Measurements from ENCODE around the gene DPYD. TPM values are rescaled to one million over a fixed set of nuclear protein-coding genes. Genes with fewer than 3 reads are reported as not detected.
A peak's percentile ranks its signal among the peaks of the same experiment; 100 is the strongest.

Gene DPYD
- total RNA-seq, 1 donor from 2014 or later, result 8.8 TPM

DNA sequence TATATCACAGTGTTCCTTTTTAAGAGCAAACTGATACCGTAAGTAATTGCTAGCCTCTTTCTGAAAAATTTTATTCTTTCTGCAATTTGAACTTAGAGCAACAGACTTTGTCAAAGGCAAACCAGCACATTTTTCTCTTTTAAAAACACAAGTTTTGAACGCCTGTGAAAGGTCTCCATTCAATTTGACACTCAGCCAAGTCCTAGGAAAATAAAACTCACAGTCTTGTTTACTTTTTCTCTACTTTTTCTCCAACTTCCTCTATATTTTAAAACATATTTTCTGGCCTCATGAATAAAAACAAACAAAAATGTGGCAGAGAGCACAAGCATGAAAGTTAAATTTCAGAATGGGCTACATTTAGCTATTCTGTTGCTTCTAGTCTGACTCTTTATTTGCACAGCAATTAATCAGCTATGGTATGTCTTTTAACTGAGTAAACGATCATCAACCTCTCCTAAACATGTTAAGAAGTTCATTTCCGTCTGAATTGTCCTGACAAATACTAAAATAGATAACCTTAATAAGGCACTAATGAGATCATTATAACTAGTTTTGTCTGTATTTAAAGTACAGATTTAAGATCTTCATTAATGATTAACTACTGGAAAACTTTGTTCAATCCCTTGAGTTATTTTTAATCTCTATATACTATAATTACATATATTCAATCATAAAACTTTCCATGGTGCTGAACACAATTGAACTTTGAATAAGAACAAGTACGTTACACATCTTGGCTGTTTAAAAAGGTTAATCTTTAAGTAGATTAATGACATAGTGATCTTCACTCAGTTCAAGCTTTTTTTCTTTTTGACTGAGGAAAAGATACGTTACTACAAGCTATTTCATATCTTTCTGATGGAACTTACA lies 648.7 kb downstream of the DPYD start:
- no peaks in the 10 kb centered on the region for H3K9me3 ChIP-seq (ENCODE audit: insufficient read depth, low read depth, low read length)
- peaks cover 3% of the 10 kb centered on the region for H3K36me3 Mint-ChIP-seq (ENCODE audit: low read depth, unreplicated experiment)
- no peak overlapping the region for H3K4me3 ChIP-seq (ENCODE audit: insufficient read depth, low read depth, low read length)
- no peaks in the 10 kb centered on the region for H4K20me1 ChIP-seq (ENCODE audit: insufficient read depth, low read length)
- no peak for DNase-seq (ENCODE audit: low read depth)
- TF ChIP-seq, protein P1, sequence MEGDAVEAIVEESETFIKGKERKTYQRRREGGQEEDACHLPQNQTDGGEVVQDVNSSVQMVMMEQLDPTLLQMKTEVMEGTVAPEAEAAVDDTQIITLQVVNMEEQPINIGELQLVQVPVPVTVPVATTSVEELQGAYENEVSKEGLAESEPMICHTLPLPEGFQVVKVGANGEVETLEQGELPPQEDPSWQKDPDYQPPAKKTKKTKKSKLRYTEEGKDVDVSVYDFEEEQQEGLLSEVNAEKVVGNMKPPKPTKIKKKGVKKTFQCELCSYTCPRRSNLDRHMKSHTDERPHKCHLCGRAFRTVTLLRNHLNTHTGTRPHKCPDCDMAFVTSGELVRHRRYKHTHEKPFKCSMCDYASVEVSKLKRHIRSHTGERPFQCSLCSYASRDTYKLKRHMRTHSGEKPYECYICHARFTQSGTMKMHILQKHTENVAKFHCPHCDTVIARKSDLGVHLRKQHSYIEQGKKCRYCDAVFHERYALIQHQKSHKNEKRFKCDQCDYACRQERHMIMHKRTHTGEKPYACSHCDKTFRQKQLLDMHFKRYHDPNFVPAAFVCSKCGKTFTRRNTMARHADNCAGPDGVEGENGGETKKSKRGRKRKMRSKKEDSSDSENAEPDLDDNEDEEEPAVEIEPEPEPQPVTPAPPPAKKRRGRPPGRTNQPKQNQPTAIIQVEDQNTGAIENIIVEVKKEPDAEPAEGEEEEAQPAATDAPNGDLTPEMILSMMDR (IDR thresholded peaks at IDR 0.05; ENCODE audit: insufficient read depth, low read depth, low read length), result no peak
- TF ChIP-seq EZH2 (IDR thresholded peaks at IDR 0.05; ENCODE audit: insufficient read depth, low read length), result no peak
- H3K27me3 ChIP-seq (ENCODE audit: insufficient read depth, low read length), result no peaks in the 10 kb centered on the region
- no peak overlapping the region for H2AFZ ChIP-seq (ENCODE audit: low read depth, low read length)
- no peaks in the 10 kb centered on the region for H3K79me2 ChIP-seq (ENCODE audit: insufficient read depth, low read length)
- H3K27ac ChIP-seq (ENCODE audit: low read depth, low read length), result no peak overlapping the region
- H3K4me2 ChIP-seq (ENCODE audit: low read length), result no peak overlapping the region
- H3K27me3 Mint-ChIP-seq (ENCODE audit: low read depth, unreplicated experiment), result no peaks in the 10 kb centered on the region
- peaks cover 2% of the 10 kb centered on the region for H3K9me3 Mint-ChIP-seq (ENCODE audit: unreplicated experiment)
- H3K4me1 ChIP-seq (ENCODE audit: insufficient read depth, low read length), result peaks cover 4% of the 10 kb centered on the region
- FAIRE-seq, result no peak
- H3K27ac Mint-ChIP-seq (ENCODE audit: unreplicated experiment), result no peak overlapping the region
- no peaks in the 10 kb centered on the region for H3K36me3 ChIP-seq (ENCODE audit: insufficient read depth, low read length)
- no peak overlapping the region for H3K9ac ChIP-seq (ENCODE audit: low read length)
- peaks cover 20% of the 10 kb centered on the region for H3K4me1 Mint-ChIP-seq (ENCODE audit: low read depth, unreplicated experiment)
- H3K4me3 Mint-ChIP-seq (ENCODE audit: unreplicated experiment), result no peak overlapping the region

DNA sequence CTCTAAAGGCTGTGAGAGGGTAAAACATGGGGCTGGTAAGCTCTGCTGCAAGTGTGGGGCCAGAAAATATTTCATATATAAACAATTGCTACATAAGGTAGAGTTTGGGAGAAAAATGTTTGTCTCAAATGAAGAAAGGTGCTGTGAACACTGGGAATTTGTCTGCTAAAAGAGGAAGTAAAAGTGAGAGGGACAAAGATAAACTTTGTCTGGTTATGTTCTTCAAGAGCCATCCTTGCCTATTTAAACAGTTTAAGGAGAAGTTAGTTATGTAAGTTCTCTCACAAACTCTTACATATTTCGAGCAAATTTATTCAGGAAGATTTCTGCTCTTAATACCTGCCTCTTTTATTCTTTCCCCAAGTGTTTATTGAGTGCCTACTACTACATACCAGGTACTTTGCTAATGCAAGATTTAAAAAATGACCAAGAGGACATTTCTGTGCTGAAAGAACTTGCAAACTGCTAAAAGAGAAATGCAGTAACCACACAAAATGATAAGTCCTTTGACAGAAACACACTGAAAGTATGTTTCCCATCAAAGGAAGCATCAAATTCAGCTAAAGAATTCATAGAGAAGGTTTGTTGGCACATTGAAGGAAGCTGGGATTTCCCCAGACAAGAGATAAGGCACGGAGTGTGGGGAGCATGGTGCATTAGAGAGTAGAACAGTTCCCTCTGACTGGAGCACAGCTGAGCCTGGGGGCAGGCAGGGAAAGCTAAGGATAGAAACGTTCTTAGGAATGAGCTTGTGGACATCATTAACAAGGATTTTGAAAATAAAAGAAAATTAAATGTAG lies 650.1 kb downstream of the DPYD start:
- no peak overlapping the region for H3K4me3 ChIP-seq (ENCODE audit: insufficient read depth, low read depth, low read length)
- no peak overlapping the region for H3K4me3 Mint-ChIP-seq (ENCODE audit: unreplicated experiment)
- no peak overlapping the region for H3K9ac ChIP-seq (ENCODE audit: low read length)
- no peaks in the 10 kb centered on the region for H3K9me3 ChIP-seq (ENCODE audit: insufficient read depth, low read depth, low read length)
- DNase-seq (ENCODE audit: low read depth) (peak; percentile 79), FAIRE-seq (peak; percentile 26)
- no peak overlapping the region for H3K4me2 ChIP-seq (ENCODE audit: low read length)
- H3K27ac Mint-ChIP-seq (ENCODE audit: unreplicated experiment), result no peak overlapping the region
- TF ChIP-seq, protein P1 (IDR thresholded peaks at IDR 0.05; ENCODE audit: insufficient read depth, low read depth, low read length), result no peak
- TF ChIP-seq EZH2 (IDR thresholded peaks at IDR 0.05; ENCODE audit: insufficient read depth, low read length), result no peak
- no peaks in the 10 kb centered on the region for H3K27me3 Mint-ChIP-seq (ENCODE audit: low read depth, unreplicated experiment)
- no peaks in the 10 kb centered on the region for H3K27me3 ChIP-seq (ENCODE audit: insufficient read depth, low read length)
- no peak overlapping the region for H2AFZ ChIP-seq (ENCODE audit: low read depth, low read length)
- H3K4me1 Mint-ChIP-seq (ENCODE audit: low read depth, unreplicated experiment), result peaks cover 20% of the 10 kb centered on the region
- peaks cover 7% of the 10 kb centered on the region for H3K9me3 Mint-ChIP-seq (ENCODE audit: unreplicated experiment)
- H3K79me2 ChIP-seq (ENCODE audit: insufficient read depth, low read length), result no peaks in the 10 kb centered on the region
- peaks cover 5% of the 10 kb centered on the region for H3K36me3 Mint-ChIP-seq (ENCODE audit: low read depth, unreplicated experiment)
- H4K20me1 ChIP-seq (ENCODE audit: insufficient read depth, low read length), result no peaks in the 10 kb centered on the region
- H3K36me3 ChIP-seq (ENCODE audit: insufficient read depth, low read length), result no peaks in the 10 kb centered on the region
- H3K4me1 ChIP-seq (ENCODE audit: insufficient read depth, low read length), result peaks cover 4% of the 10 kb centered on the region
- H3K27ac ChIP-seq (ENCODE audit: low read depth, low read length), result no peak overlapping the region

Measured in astrocyte (in vitro differentiated cells and primary cell).